ENCODE results near the gene MKI67.
"Not testable (repeated sequence)": the region's sequence is repeated elsewhere in the genome, so short reads cannot be mapped to it uniquely, and the experiment has no call there.

The MKI67 gene, protein sequence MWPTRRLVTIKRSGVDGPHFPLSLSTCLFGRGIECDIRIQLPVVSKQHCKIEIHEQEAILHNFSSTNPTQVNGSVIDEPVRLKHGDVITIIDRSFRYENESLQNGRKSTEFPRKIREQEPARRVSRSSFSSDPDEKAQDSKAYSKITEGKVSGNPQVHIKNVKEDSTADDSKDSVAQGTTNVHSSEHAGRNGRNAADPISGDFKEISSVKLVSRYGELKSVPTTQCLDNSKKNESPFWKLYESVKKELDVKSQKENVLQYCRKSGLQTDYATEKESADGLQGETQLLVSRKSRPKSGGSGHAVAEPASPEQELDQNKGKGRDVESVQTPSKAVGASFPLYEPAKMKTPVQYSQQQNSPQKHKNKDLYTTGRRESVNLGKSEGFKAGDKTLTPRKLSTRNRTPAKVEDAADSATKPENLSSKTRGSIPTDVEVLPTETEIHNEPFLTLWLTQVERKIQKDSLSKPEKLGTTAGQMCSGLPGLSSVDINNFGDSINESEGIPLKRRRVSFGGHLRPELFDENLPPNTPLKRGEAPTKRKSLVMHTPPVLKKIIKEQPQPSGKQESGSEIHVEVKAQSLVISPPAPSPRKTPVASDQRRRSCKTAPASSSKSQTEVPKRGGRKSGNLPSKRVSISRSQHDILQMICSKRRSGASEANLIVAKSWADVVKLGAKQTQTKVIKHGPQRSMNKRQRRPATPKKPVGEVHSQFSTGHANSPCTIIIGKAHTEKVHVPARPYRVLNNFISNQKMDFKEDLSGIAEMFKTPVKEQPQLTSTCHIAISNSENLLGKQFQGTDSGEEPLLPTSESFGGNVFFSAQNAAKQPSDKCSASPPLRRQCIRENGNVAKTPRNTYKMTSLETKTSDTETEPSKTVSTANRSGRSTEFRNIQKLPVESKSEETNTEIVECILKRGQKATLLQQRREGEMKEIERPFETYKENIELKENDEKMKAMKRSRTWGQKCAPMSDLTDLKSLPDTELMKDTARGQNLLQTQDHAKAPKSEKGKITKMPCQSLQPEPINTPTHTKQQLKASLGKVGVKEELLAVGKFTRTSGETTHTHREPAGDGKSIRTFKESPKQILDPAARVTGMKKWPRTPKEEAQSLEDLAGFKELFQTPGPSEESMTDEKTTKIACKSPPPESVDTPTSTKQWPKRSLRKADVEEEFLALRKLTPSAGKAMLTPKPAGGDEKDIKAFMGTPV (N-terminal part only)

DNA sequence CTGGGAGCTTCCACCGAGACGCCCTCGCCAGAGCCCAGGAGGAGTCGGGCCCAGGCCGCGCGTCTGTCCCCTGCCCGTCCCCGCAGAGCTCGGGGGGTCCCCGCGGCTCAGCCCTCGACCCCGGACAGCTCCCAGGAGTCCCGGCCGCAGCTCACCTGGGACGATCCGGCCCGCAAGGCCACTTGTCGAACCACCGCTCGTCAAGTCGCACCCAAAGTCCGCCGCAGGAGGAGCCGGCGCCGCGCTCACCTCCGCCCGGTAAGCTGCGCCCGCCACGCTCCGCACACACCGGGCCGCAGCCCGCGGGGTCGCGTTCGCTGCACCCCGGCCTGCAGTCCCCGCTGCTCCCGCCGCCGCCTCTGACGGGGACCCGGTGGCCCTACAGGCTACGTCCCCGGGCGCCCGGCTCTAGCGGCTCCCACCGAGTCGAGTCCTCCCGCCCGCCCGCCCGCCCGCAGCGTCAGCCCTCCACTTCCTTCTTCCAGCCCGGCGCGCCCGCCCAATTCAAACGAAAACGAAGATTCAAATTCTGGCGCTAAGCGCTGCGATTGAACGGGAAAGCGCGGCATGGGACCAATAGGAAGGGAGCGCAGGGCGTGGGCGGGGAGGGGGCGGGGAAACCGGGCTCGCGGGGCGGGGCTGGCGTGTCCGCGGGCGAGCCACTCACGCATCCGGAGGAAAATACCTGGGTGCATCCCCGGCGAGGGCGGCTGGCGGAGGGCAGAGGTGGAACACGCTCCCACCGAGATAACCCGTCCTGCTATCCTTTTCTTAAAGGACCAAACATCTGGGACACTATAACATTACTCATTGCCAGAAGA lies at the start of gene MKI67:
Gene MKI67, minus strand, starts transcription at position 480 of the 821 bp plus-strand sequence. CDS start 756 bp downstream, outside the sequence.
- DNase-seq (ENCODE audit: low spot score), result peak; percentile 83

DNA sequence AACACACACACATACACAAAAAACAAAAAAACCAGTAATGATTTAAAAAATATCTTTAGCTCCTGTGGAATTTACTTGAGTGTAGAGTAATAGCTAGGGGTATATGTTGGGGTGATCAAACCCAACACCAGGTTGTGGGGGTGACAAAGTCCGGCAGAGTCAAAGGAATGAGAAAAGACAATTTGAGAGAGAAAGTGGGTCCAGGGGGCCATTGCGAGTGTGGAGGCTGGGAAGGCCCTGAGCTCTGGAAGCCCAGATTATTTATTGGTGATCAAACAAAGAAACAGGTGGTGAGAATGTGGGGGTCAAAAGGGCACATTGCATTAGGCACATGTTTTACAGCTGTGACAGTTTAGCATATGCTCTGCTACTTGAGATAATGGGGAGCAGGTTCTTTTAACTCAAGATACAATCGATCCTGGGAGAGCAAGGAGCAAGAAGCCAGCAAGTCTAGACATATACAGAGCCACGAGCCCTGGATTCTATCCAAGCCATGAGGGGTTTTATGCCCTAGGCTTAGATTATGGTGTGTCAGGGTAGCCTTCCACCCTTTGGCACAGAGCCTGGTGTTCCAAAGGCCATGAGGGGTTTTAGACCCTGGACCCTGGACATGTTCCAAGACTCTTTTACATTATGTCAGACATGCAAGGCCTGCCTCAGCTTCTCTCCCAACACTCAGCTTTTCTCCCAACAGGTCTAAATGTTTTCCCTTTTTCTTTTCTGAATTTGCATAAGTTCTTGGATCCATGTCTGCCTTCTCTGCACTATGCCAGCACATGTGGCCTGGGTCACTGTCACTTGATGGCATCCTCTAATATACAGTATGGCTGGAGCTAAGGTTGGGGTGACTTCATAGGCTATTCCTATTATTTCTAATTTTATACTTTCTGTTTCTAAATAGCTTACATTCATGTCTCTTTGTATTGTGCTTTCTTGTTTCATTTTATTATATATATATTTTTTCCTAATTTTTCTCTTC lies 48.6 kb upstream of the MKI67 start:
- no peak for DNase-seq (ENCODE audit: low spot score)

DNA sequence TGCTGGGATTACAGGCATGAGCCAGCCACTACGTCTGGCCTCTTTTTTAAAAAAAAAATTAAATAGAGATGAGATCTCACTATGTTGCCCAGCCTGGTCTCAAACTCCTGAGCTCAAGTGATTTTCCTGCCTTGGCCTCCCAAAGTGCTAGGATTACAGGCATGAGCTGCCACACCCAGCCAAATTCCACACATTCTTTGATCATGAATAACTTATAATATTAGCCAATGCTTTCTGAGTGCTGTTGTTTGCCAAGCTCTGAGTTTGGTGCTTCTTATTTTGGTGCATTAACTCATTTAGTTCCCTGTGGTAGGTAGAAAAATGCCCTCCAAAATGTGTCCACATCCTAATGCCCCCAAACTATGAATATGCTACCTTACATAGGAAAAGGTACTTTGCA lies 47.2 kb upstream of the MKI67 start:
- no peak for DNase-seq (ENCODE audit: low spot score)

DNA sequence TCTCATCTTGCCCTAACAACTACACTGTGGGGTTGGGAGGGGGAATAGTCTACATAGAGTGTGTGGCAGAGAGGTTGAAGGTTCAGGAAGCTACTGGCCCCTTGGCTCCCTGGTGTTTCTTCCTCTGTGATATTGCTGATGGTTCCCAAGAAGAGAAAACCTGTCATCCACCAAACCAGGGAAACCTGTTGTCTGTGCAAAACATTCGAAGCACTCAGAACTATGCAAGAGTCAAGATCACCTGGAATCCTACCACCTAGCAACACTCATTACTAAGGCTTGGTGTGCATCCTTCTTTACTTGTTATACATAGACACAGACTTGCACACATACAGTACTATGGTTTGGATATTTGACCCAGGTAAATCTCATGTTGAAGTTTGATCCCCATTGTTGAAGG lies 46.5 kb upstream of the MKI67 start:
- no peak for DNase-seq (ENCODE audit: low spot score)

DNA sequence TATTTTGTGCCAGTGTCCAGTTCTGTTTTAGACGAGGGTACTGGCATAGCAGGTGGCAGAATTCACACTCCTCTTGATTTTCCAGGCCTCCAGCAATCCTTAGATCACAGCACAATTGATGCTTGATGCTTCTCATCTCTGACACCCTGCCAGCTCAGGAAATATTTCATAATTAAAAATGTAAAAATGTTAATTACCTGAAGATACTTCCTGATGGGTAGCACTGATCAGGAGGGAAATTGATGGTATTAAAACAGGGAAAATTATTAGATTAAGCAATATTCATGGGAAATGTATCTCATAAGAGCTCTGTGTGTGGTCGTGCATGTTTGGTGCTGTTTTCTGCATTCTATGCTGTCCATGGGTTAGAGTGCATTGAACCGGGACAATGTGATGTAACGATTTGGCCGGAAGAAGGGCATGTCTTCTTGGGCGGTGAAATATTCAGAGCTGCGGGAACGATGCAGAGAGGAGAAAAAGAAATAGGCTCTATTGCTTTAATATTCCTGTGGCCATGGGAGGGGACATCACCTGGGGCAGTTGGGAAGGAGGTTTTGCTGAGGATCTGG lies 43.7 kb upstream of the MKI67 start:
- no peak for DNase-seq (ENCODE audit: low spot score)

DNA sequence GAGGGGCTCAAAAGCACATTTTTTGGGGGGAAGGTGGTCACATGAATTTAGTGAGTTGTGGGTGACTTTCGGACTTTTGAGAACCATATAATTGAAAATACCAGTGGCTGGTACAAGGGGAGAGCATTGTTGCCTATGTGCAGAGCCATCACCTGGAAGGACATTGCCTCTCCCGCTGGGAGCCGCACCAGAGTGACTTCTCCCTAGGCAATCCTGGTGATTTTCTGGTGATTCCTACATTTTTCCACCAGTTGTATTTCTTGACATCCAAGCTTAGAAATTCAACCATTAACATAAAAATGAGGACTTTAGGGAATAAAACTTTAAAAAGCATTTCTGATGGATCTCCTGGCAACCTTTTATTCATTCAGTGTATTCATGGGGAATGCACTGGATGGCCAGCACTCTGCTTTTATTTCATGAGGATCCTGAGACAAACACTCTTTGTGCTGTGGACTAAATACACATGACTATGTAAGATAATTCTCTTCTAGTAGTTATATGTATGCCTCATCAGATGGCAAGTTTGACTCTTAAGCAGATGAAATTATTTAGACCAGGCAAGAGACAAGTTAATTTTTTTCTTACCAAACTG lies 41.8 kb upstream of the MKI67 start:
- no peak for DNase-seq (ENCODE audit: low spot score)

DNA sequence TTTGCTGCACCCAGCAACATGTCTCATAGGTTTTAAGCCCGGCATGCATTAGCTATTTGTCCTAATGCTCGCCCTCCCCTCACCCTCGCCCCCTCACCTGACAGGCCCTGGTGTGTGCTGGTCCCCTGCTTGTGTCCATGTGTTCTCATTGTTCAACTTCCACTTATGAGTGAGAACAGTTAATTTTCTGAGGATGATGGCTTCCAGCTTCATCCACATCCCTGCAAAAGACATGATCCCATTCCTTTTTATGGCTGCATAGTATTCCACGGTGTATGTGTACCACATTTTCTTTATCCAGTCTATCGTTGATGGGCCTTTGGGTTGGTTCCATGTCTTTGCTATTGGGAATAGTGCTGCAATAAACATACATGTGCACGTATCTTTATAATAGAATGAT lies 40.9 kb upstream of the MKI67 start:
- DNase-seq (ENCODE audit: low spot score), result not testable (repeated sequence)

DNA sequence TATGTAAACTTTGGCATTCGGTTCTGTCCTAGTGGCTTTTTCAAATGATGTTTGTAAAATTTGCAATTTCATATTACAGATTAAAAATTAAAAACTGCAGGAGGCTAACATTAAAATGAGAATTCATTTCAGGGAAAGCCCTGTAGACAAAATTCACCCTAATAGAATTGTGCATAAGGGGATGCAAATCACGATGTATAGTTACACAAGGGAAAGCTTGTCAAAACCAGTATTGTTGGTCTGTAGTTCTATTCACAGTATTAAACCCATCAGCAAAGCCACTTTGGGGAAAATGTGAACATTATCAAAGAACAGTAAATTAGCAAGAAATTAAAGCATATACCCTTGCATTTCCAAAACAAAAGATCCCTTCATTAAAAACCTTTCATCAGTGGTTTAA lies 39.9 kb upstream of the MKI67 start:
- no peak for DNase-seq (ENCODE audit: low spot score)

DNA sequence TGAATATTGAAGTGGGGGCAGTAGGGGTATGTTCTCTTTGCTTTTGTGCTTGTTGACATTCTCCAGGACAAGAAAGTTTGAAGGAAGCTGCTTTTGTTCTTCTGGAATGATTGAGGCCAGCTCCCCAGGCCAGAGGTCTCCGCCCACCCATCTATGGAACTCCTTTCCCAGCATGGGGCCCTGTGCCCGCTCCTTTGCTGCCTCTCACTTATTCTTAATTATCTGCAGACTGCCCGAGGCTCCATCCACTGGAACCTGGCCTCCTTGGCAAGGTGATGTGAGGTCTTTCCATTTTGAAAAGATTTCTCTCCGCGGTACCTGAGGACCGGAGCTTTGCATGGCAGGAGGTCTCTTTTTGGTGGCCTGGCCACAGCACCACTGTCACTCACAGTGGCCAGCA lies 39.3 kb upstream of the MKI67 start:
- DNase-seq (ENCODE audit: low spot score), result no peak

DNA sequence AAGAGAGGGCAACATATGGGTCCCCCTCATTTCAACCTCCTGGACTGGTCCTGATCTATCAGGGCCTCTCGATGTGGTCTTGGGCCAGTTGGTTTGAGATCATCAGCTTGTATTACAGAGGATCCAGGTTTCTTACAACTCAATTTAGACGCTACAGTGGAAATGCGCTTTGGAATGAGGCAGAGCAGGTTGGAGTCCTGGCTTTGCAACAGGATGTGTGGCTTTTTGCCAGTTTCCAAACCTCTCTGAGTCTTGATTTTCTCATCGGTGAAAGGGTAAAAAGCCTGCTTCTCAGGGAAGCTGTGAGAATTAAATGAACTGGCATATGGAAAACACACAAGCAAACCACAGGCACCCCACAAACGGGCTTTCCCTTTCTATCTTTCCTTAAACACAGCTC lies 37.5 kb upstream of the MKI67 start:
- DNase-seq (ENCODE audit: low spot score), result no peak

DNA sequence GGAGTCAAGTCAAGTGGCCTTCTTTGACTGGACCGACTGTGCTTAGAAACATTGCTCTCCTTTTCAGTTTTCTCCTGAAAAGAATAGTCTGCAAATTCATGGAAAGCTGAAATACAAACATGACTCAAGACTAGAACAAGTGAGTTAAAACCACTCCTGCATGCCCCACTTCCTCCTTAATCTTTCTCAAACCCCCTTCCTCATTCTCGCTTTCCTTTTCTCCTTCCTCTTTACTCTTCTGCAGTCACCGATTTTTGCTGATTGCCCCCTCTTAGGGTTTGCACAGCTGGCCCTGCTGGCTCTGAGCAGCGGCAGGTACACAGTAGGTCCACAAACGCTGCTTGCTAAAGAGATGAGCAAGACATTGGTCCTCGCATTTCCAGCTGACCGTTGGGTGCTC lies 34.8 kb upstream of the MKI67 start:
- no peak for DNase-seq (ENCODE audit: low spot score)

DNA sequence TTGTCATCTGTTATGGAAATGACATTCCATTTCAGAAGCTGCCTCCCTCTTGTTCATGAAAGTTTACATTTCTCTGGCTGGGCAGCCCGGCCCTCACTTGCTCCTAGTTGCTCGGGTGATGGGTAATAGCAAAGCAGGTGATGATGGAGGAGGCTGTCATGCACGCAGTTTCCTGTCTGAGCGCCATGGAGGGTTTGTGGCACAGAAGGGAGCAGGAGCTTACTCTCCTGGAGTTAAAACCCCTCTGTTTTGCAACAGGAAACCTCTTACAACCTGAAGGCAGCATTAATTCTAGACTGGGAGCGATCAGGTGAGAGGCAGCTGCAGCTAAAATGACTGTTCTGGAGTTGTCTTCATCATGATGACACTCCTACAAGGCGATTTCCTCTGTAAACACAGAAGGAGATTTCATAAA lies 34.1 kb upstream of the MKI67 start:
- DNase-seq (ENCODE audit: low spot score), result no peak

DNA sequence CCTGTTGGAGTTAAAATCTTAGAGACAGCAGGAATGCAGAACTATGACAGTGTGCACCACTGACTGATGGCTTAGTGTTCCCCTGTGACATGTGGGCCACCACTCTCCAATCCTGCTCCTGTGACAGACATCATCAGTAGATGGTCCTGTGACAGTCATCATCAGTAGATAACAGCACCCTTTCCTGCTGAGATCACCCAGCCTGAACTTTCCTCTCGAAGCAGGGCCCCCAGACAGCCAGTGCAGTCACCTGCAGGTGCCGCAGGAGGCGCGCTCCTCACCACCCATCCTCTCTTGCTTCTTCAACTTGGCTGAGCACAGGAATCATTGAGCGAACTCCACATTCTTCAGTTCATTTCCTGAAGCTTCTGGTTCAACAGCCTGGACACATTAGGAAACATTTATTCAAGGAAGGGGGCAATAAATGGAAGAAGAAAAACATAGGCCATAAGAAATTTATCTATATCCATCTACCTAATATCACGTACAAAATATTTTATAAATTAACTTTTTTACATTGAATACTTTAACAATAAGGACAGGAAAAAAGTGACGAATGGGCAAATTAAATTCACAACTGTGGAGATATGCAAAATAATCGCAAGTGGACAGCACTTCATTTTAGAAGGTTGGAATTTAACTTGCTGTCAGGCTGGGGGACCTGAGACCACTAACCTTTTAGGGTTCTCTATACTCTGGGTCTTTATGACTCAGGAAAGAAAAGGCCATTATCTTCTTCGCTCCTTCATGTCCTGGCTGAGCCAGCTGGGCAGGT lies 32.0 kb upstream of the MKI67 start:
- no peak for DNase-seq (ENCODE audit: low spot score)

DNA sequence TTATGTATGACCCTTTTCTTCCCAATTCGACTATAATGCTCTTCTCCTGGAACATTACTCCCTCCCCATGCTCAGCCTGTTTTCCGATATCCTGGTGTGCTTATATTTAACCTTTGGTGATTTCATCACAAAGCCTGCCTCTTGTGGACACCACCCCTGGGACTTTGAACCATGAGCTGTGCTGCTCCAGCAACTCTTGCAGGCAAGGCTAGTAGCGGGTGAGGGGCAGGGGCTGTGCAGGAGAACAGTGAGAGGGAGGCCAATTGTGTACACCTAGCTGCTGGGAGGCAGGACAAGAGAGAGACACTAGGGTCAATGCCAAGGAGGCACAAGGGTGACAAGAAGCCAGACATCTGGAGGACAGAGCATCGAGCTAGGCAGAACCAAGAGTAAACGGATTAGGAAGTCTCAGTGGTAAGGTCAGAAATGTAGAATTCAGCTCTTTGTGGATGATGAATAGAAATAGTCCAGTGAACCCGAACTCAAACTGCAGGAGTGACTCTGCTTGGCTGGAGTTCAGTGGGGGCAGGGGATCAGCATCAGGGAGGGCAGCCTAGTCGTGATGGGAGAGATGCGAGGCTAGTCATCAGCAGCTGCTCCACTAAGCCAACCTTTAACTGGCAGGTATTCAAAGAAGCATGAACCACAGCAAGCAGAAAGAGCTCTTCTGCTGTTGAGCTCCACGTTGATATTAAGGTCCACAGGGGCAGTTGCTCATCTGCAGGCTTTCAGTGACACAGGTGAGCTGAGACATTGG lies 31.0 kb upstream of the MKI67 start:
- DNase-seq (ENCODE audit: low spot score), result no peak

DNA sequence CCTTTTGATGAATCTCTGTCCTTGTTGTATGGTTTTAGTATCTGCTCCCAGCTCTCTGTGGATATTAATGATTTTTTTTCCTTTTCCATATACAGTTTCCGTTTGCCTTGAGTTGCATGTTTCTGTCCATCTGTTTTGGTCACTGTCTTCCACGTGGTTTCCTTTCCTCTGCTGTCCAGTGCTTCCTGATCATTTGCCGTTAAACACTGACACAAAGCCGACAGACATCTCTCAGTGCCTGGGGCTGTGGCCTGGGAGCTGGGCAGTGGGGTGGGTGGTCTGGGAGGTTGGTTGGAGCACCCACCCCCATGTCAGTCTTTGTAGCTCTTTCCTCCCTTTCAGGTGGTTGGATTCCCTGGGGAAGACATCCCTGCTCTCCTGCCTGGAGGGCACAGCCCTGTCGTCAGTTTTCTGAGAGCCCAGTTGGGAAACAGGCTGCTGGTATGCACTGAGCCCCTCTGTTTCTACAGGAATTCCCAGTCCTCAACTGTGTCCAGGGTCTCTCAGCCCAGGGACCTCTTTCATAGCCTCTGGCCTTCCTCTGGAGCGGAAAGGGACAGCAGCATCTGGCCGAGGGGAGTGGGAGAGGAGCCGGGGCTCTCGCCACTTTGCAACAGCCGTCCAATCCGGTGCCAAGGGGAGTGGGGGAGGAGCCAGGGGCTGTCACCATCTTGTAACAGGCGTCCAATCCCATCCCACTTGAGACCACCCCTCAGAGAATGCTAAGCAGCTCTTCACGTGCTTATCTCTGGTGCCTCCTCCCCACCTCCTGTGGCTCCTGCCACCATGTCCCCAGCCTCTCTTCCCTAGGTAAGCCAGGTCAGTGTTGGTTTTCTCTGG lies 26.7 kb upstream of the MKI67 start:
- DNase-seq (ENCODE audit: low spot score), result no peak

DNA sequence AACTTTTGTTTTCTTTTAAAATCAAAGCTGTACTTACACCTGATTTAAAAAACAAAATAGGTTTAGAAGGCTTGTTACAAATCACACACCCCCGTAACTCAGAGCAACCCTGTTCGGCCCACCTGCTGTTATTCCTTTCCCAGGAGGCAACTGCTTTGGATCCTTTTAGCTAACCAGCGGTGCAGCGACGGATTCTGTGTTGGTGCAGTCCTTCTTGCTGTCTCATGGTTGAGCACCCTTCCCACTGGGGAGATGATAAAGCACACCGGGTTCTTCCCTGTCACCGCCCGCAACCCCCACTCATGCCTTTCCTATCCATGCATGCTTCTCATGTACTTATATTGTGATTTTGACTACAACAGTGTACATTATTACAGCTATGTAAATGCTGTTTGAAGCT lies 24.8 kb upstream of the MKI67 start:
- no peak for DNase-seq (ENCODE audit: low spot score)

DNA sequence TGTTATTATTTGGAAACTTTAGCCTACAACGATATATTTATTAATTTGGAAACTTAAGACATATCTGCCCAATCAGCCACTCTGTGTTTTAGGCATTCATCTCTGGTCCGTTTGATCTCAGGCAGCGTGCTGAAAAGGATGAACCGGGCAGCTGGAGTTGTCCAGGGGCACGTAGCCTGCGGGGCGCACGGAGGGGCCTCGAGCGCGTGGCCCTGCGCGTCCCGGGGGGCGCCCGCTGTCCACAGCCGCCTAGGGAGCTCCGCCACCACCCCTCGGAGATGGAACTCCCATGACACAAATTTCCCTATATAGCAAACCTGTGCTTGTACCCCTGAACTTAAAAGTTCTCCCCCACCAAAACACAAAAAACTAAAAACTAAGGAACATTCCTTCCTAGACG lies 24.3 kb upstream of the MKI67 start:
- no peak for DNase-seq (ENCODE audit: low spot score)
